CD4-positive, alpha-beta T cell treated with Interferon gamma for 1 hour (primary cell): ENCODE results near the gene PPP2R3B.
"Not testable (repeated sequence)": the region's sequence is repeated elsewhere in the genome, so short reads cannot be mapped to it uniquely, and the experiment has no call there.

ENCODE experiments used
- DNase-seq: peaks from one replicate; pipeline ENCODE4 v3.0.0-alpha.2; 2020

The PPP2R3B gene

GRCh38 chrX:352582-353314, 34.0 kb downstream of the PPP2R3B start:
- DNase-seq: no peak

- DNase-seq: no peak
Observed at GRCh38 chrX:352181-352580, 34.5 kb downstream of the PPP2R3B start.

GRCh38 chrX:351736-352135, 35.0 kb downstream of the PPP2R3B start:
- DNase-seq: no peak

GRCh38 chrX:351324-351641, 35.4 kb downstream of the PPP2R3B start:
- not testable (repeated sequence) for DNase-seq

GRCh38 chrX:350534-351323, 36.0 kb downstream of the PPP2R3B start:
- DNase-seq: no peak

- DNase-seq: no peak
Observed at GRCh38 chrX:350148-350533, 36.6 kb downstream of the PPP2R3B start.

GRCh38 chrX:349702-350101, 37.0 kb downstream of the PPP2R3B start:
- no peak for DNase-seq

- DNase-seq: no peak
Observed at GRCh38 chrX:349196-349595, 37.5 kb downstream of the PPP2R3B start.

GRCh38 chrX:348461-349117, 38.1 kb downstream of the PPP2R3B start:
- no peak for DNase-seq

- DNase-seq: no peak
Observed at GRCh38 chrX:347351-348117, 39.2 kb downstream of the PPP2R3B start.

- no peak for DNase-seq
Observed at GRCh38 chrX:346034-346813, 40.5 kb downstream of the PPP2R3B start.

GRCh38 chrX:345020-345925, 41.4 kb downstream of the PPP2R3B start:
- no peak for DNase-seq

- DNase-seq: no peak
Observed at GRCh38 chrX:344371-344901, 42.3 kb downstream of the PPP2R3B start.

- no peak for DNase-seq
Observed at GRCh38 chrX:341541-342101, 45.1 kb downstream of the PPP2R3B start.

GRCh38 chrX:340641-341423, 45.9 kb downstream of the PPP2R3B start:
- DNase-seq: no peak

GRCh38 chrX:340121-340520, 46.6 kb downstream of the PPP2R3B start:
- no peak for DNase-seq

GRCh38 chrX:338836-339400, 47.8 kb downstream of the PPP2R3B start:
- DNase-seq: no peak

- no peak for DNase-seq
Observed at GRCh38 chrX:338281-338835, 48.3 kb downstream of the PPP2R3B start.

- DNase-seq: no peak
Observed at GRCh38 chrX:337331-337831, 49.3 kb downstream of the PPP2R3B start.
